ENCODE measurements around the gene SIPA1L3.

The SIPA1L3 gene

GRCh38 chr19:38114651-38115050 is 207.6 kb downstream of the SIPA1L3 start:
- no peak for DNase-seq (ENCODE audit: low spot score)

GRCh38 chr19:38115271-38115802 is 208.3 kb downstream of the SIPA1L3 start:
- DNase-seq (ENCODE audit: low spot score), result no peak

- no peak for DNase-seq (ENCODE audit: low spot score)
These were observed 211.2 kb downstream of the SIPA1L3 start for GRCh38 chr19:38118176-38118575.

- DNase-seq (ENCODE audit: low spot score), result no peak
These were observed 213.5 kb downstream of the SIPA1L3 start for GRCh38 chr19:38120471-38121025.

- no peak for DNase-seq (ENCODE audit: low spot score)
These were observed 215.5 kb downstream of the SIPA1L3 start for GRCh38 chr19:38122402-38123093.

- no peak for DNase-seq (ENCODE audit: low spot score)
These were observed 218.2 kb downstream of the SIPA1L3 start for GRCh38 chr19:38125238-38125637.

- DNase-seq (ENCODE audit: low spot score), result no peak
These were observed 223.4 kb downstream of the SIPA1L3 start for GRCh38 chr19:38130399-38130798.

GRCh38 chr19:38132781-38133180 is 225.8 kb downstream of the SIPA1L3 start:
- DNase-seq (ENCODE audit: low spot score), result no peak

- no peak for DNase-seq (ENCODE audit: low spot score)
These were observed 226.3 kb downstream of the SIPA1L3 start for GRCh38 chr19:38133319-38133718.

GRCh38 chr19:38134540-38135149 is 227.6 kb downstream of the SIPA1L3 start:
- DNase-seq (ENCODE audit: low spot score), result peak; percentile 22

- no peak for DNase-seq (ENCODE audit: low spot score)
These were observed 228.4 kb downstream of the SIPA1L3 start for GRCh38 chr19:38135150-38135998.

- DNase-seq (ENCODE audit: low spot score), result no peak
These were observed 232.1 kb downstream of the SIPA1L3 start for GRCh38 chr19:38139122-38139521.

GRCh38 chr19:38141108-38141507 is 234.1 kb downstream of the SIPA1L3 start:
- no peak for DNase-seq (ENCODE audit: low spot score)

GRCh38 chr19:38142176-38143035 is 235.4 kb downstream of the SIPA1L3 start:
- DNase-seq (ENCODE audit: low spot score), result peak; percentile 25

GRCh38 chr19:38143847-38144246 is 236.8 kb downstream of the SIPA1L3 start:
- DNase-seq (ENCODE audit: low spot score), result no peak

GRCh38 chr19:38144667-38145066 is 237.7 kb downstream of the SIPA1L3 start:
- DNase-seq (ENCODE audit: low spot score), result no peak

- DNase-seq (ENCODE audit: low spot score), result no peak
These were observed 238.6 kb downstream of the SIPA1L3 start for GRCh38 chr19:38145623-38146022.

GRCh38 chr19:38148337-38148736 is 241.3 kb downstream of the SIPA1L3 start:
- no peak for DNase-seq (ENCODE audit: low spot score)

- no peak for DNase-seq (ENCODE audit: low spot score)
These were observed 242.7 kb downstream of the SIPA1L3 start for GRCh38 chr19:38149661-38150061.

GRCh38 chr19:38151242-38151641 is 244.2 kb downstream of the SIPA1L3 start:
- no peak for DNase-seq (ENCODE audit: low spot score)
